HUES64 (cell line): Measurements from ENCODE around the gene SAMD8.
"Not testable (repeated sequence)": the region's sequence is repeated elsewhere in the genome, so short reads cannot be mapped to it uniquely, and the experiment has no call there.

Source experiments
- H3K27ac ChIP-seq: 2 replicates; pipeline ENCODE4 v1.7.0; 2013; ENCODE audit warnings: low read depth, low read length, inconsistent platforms
- H3K27me3 ChIP-seq: 2 replicates; pipeline ENCODE4 v1.6.1; 2013; ENCODE audit warnings: mild to moderate bottlenecking, low read length; ENCODE audit not compliant: insufficient read depth
- H3K36me3 ChIP-seq: 2 replicates; pipeline ENCODE4 v1.6.1; 2013; ENCODE audit warnings: mild to moderate bottlenecking, low read length; ENCODE audit not compliant: insufficient read depth
- H3K4me1 ChIP-seq: 2 replicates; pipeline ENCODE4 v1.6.1; 2013; ENCODE audit warnings: mild to moderate bottlenecking, low read length, moderate library complexity; ENCODE audit not compliant: insufficient read depth
- H3K4me3 ChIP-seq: 2 replicates; pipeline ENCODE4 v1.5.1; 2013; ENCODE audit warnings: mild to moderate bottlenecking, low read length, moderate library complexity
- H3K9ac ChIP-seq: 2 replicates; pipeline ENCODE4 v1.6.1; 2013; ENCODE audit warnings: mild to moderate bottlenecking, low read depth, low read length
- H3K9me3 ChIP-seq: 2 replicates; pipeline ENCODE4 v1.6.1; 2013; ENCODE audit warnings: low read depth, low read length; ENCODE audit not compliant: insufficient read depth
- WGBS: fragments of 150-250, 120-280 bp; methylation state at CpG from one replicate; pipeline ENCODE4 v1.1.7; 2013; ENCODE audit warnings: missing lambda C conversion rate; 5-methylcytosine and 5-hydroxymethylcytosine counted together

SAMD8 gene

DNA sequence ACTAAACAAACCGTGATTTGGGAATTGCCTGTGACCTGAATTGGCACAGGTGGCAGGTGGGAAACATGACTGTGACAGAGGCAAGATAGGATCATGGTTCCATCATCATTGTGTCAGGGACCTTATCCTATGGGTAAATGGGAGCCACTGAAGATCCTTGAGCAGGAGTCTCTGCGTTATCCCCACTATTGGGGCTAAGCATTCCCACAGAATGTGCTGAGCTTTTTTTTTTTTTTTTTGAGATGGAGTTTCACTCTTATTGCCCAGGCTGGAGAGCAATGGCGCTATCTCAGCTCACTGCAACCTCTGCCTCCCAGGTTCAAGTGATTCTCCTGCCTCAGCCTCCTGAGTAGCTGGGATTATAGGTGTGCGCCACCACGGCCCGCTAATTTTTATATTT, 88.5 kb downstream of the SAMD8 start:
- not testable (repeated sequence) for H3K27ac ChIP-seq, H3K9me3 ChIP-seq, H3K9ac ChIP-seq, H3K4me3 ChIP-seq, H3K27me3 ChIP-seq, H3K4me1 ChIP-seq, H3K36me3 ChIP-seq
- 96% methylated on average over 6 of the region's 6 CpGs for WGBS

DNA sequence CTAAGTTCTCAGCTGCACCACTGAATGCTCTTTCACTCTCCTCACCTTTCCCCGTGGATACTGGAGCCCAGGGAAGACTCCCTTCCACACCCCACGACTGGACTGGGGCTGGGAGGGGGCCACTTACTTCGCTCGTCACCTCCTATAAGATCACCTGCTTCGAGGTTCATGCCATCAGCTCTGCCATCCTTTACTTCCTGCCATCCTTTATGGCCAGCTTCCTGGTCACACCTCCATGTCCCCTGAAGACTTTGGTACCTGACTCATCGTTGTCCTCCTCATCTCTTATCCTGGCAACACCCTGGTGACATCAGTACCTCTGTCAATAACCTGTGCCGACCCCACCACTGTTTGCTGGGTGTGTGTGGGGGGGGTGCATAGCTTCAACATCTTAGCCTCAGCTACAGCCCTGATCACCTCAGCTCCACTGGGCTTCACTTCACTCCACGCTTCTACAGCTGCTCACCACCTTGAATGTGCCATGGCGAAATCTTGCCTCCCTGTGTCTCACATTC, 90.4 kb downstream of the SAMD8 start:
- Histone ChIP-seq H3K27ac (no peak overlapping the region), H3K9ac (no peak overlapping the region), H3K36me3 (no peaks in the 10 kb centered on the region), H3K9me3 (no peaks in the 10 kb centered on the region), H3K4me1 (peaks cover under 1% of the 10 kb centered on the region; the same call in 1 of the 2 replicates), H3K4me3 (no peak overlapping the region), H3K27me3 (no peaks in the 10 kb centered on the region)
- WGBS, result 87% methylated on average over 8 of the region's 9 CpGs

DNA sequence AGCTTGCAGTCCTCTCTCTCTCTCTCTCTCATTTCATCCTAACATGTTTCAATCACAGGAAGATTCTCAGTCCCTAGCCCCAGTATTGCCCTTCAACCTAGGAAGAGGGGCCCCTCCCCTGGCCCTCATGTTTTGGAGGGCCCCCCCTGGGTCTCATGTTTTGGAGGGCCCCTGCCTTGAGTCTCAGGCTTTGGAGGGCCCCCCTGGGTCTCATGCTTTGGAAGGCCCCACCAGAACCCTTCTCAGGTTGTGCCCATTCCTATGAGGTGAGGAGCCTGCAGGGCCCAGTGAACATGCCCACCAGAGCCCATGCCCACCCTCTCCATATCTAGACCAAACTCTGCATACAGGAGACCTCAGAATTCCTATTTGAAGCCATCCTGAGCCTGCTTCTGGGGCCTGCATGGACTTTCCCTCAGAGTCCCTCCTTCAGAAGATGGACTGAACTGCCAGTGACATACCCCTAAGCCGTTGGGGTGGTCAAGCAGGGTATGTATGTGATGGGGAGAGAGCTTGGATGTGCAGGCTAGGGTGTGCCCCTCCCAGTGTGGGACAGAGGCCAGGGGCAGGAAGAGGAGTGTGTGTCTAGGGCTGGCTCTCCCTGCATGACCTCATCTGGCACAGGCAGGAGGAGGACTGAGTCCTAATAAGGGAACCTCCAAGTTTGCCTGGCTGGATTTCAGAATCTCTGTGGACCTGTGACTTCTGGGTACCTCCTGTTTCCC, 91.0 kb downstream of the SAMD8 start:
- Histone ChIP-seq H3K9ac (no peak overlapping the region), H3K9me3 (no peaks in the 10 kb centered on the region), H3K4me3 (no peak overlapping the region), H3K4me1 (peaks cover 4% of the 10 kb centered on the region; the same call in 1 of the 2 replicates), H3K36me3 (no peaks in the 10 kb centered on the region), H3K27ac (no peak overlapping the region), H3K27me3 (no peaks in the 10 kb centered on the region)
- 82% methylated on average over 1 of the region's 1 CpG for WGBS

DNA sequence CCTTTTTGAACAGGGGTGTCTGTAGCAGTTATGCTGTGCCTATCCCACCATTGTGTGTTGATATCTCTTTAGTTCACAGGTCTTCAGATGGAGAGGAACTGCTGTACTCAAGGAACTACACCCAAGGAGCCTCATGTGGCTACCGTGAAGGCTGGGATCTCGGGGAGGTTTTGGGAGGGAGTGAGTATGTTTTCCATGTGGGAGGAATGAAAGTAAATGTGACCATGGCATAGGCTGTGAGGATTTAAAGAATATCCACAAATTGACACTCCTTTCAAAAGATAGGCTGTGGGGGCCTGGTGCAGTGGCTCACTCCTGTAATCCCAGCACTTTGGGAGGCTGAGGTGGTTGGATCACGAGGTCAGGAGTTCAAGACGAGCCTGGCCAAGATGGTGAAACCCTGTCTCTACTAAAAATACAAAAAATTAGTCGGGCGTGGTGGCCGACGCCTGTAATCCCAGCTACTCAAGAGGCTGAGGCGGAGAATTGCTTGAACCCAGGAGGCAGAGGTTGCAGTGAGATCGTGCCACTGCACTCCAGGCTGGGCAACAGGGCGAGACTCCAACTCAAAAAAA, 91.7 kb downstream of the SAMD8 start:
- not testable (repeated sequence) for H3K4me3 ChIP-seq, H3K36me3 ChIP-seq, H3K27ac ChIP-seq, H3K27me3 ChIP-seq, H3K9me3 ChIP-seq, H3K9ac ChIP-seq
- 91% methylated on average over 10 of the region's 11 CpGs for WGBS
- H3K4me1 ChIP-seq, result peaks cover 10% of the 10 kb centered on the region

DNA sequence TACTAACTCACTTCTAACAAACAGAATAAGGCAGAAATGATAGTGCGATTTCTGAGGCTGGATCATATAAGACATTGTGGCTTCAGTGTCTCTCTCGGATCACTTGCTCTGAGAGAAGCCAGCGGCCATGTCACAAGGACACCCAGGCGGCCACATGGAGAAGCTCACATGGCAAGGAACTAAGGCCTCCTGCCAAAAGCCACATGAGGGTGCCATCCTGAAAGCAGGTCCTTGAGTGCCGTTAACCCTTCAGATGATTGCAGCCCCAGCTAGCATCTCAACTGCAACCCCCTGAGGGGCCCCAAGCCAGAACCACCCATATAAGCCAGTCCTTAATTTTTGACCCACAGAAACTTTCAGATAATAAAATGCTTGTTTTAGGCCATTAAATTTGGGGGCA, 92.3 kb downstream of the SAMD8 start:
- H3K36me3 ChIP-seq, result no peaks in the 10 kb centered on the region
- no peak overlapping the region for H3K4me3 ChIP-seq
- H3K27me3 ChIP-seq, result no peaks in the 10 kb centered on the region
- no peak overlapping the region for H3K9ac ChIP-seq
- peaks cover 14% of the 10 kb centered on the region for H3K4me1 ChIP-seq
- no peak overlapping the region for H3K27ac ChIP-seq
- WGBS, result 86% methylated on average over 5 of the region's 5 CpGs
- H3K9me3 ChIP-seq, result no peaks in the 10 kb centered on the region

DNA sequence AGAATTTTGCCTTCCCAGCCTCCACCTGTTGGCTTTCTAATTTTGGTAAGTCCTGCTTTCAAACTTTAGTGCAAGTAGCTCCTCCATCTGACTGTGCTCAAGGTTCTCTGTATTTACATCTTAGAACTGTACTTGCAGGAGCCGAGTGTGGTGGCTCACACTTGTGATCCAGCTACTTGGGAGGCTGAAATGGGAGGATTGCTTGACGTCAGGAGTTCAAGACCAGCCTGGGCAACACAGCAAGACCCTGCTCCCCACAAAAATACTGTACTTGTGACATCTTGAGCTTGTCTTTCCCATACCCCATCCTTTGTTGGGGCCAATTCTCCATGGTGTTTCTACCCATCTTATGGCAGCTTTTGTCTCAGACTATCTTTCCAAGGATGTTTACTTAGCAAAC, 94.5 kb downstream of the SAMD8 start:
- Histone ChIP-seq H3K36me3 (no peaks in the 10 kb centered on the region), H3K27me3 (no peaks in the 10 kb centered on the region), H3K4me1 (peaks cover 18% of the 10 kb centered on the region), H3K9me3 (no peaks in the 10 kb centered on the region), H3K4me3 (no peak overlapping the region), H3K27ac (no peak overlapping the region), H3K9ac (no peak overlapping the region)
- 86% methylated on average over 2 of the region's 2 CpGs for WGBS

DNA sequence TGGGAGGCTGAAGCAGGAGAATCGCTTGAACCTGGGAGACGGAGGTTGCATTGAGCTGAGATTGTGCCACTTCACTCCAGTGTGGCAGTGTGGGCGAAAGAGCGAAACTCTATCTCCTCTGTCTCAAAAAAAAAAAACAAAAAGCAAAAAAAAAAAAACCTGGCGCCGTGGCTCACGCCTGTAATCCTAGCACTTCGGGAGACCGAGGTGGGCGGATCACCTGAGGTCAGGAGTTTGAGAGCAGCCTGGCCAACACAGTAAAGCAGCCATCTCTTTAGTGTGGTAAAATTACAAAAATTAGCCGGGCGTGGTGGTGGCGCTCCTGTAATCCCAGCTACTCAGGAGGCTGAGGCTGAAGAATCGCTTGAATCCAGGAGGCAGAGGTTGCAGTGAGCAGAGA, 95.2 kb downstream of the SAMD8 start:
- H3K9me3 ChIP-seq, H3K36me3 ChIP-seq, H3K9ac ChIP-seq, H3K27ac ChIP-seq, H3K4me3 ChIP-seq, H3K27me3 ChIP-seq: not testable (repeated sequence)
- H3K4me1 ChIP-seq, result peaks cover 18% of the 10 kb centered on the region
- WGBS, result 89% methylated on average over 14 of the region's 14 CpGs

DNA sequence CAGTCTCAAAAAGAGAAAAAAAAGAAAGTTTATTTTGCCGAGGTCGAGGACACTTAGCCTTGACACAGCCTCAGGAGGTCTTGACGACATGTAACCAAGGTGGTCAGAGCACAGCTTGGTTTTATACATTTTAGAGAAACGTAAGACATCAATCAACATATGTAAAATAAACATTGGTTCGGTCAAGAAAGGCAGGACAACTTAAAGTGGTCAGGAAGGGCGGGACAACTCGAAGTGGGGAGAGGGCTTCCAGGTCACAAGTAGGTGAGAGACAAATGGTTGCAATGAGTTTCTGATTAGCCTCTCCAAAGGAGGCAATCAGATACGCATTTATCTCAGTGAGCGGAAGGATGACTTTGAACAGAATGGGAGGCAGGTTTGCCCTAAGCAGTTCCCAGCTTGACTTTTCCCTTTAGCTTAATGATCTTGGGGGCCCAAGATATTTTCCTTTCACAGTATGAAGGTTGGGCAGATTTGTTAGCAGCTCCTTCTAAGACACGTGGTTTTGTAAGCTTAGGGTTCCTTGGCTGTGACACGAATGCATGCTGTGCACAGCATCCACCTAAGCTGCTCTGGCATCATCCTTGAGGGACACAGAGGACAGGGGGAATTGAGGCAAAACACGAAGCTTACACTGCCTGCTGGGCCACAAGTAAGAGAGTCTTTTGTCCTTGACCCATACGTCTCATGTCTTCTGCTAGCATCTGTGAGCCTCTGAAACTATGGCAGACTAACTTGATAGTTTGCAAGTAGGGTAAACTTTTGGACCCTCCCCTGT, 95.8 kb downstream of the SAMD8 start:
- Histone ChIP-seq H3K4me3 (no peak overlapping the region), H3K9ac (peak overlapping the region; percentile 19; the same call in 1 of the 2 replicates), H3K9me3 (no peaks in the 10 kb centered on the region), H3K27ac (peak overlapping the region; percentile 1; the same call in 1 of the 2 replicates), H3K27me3 (no peaks in the 10 kb centered on the region), H3K4me1 (peaks cover 20% of the 10 kb centered on the region), H3K36me3 (peaks cover 9% of the 10 kb centered on the region)
- WGBS, result 46% methylated on average over 12 of the region's 13 CpGs

DNA sequence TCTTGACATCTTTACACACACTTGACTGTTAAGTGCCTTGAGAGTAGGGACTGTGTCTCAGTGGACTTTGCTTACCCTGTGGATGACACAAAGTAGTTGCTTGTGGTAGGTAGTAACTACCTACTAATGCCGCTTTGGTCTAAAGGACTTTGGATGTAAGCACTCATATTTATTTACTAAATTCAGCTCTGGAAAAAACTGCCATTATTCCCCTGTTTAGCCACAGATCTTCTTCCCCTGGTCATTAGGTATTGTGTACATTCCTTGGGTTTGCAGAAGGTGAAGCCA, 96.3 kb downstream of the SAMD8 start:
- H3K27me3 ChIP-seq, result no peaks in the 10 kb centered on the region
- no peak overlapping the region for H3K4me3 ChIP-seq
- H3K9ac ChIP-seq, result peak overlapping the region; percentile 19; the same call in 1 of the 2 replicates
- peaks cover 22% of the 10 kb centered on the region for H3K4me1 ChIP-seq
- H3K9me3 ChIP-seq, result no peaks in the 10 kb centered on the region
- H3K36me3 ChIP-seq, result peaks cover 14% of the 10 kb centered on the region
- no CpG with 5 or more reads among the region's 1 CpG for WGBS
- H3K27ac ChIP-seq, result peak overlapping the region; percentile 1; the same call in 1 of the 2 replicates

DNA sequence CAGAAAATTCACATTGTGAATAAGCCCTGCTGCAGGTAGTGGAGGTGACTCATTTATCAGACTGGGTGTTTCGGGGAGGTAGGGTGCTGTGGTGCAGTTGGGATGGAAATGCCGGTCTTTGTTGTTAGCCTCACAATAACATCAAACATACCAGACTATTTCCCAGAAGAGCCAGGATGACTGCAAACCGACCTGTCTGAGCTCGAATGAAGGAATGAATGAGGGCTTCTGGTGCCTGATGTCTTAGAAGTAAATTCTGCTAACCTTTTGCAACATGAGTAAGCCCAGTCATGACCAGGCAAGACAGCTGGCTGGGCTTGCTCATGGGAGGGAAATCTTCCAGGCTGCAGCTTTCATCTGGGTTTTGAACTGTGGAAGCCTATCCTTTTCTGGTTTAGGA, 96.7 kb downstream of the SAMD8 start:
- H3K36me3 ChIP-seq, result peaks cover 18% of the 10 kb centered on the region
- no peaks in the 10 kb centered on the region for H3K9me3 ChIP-seq
- no peaks in the 10 kb centered on the region for H3K27me3 ChIP-seq
- H3K9ac ChIP-seq, result no peak overlapping the region; the same call in 1 of the 2 replicates
- H3K27ac ChIP-seq, result no peak overlapping the region; the same call in 1 of the 2 replicates
- WGBS, result 49% methylated on average over 2 of the region's 4 CpGs
- peaks cover 22% of the 10 kb centered on the region for H3K4me1 ChIP-seq
- H3K4me3 ChIP-seq, result no peak overlapping the region
